ENCODE results near the gene C8A. TPM values are rescaled to one million over a fixed set of nuclear protein-coding genes. Genes with fewer than 3 reads are reported as not detected.

Gene C8A
- total RNA-seq, 2 experiments from 2014 or later: not detected

- no peaks in the 10 kb centered on the region for H3K9me3 Mint-ChIP-seq
- CTCF ChIA-PET: no interaction called here
- H3K27me3 Mint-ChIP-seq (ENCODE audit: low read depth): peaks cover 9% of the 10 kb centered on the region
- DNase-seq: no peak
- intact Hi-C loops (cut with micrococcal nuclease): no loop called here
- no peaks in the 10 kb centered on the region for H3K36me3 Mint-ChIP-seq (ENCODE audit: low read depth)
- no peak overlapping the region for H3K27ac Mint-ChIP-seq
- H3K4me1 Mint-ChIP-seq (ENCODE audit: low read depth): no peaks in the 10 kb centered on the region
- H3K4me3 Mint-ChIP-seq: no peak overlapping the region
Observed at GRCh38 chr1:56920591-56921001, 66.0 kb downstream of the C8A start.

GRCh38 chr1:56921479-56921878, 66.9 kb downstream of the C8A start:
- Mint-ChIP-seq H3K9me3 (no peaks in the 10 kb centered on the region), H3K4me3 (no peak overlapping the region)

GRCh38 chr1:56922070-56922469, 67.5 kb downstream of the C8A start:
- CTCF ChIA-PET: no interaction called here
- H3K36me3 Mint-ChIP-seq (ENCODE audit: low read depth): no peaks in the 10 kb centered on the region
- DNase-seq: no peak
- peaks cover 6% of the 10 kb centered on the region for H3K27me3 Mint-ChIP-seq (ENCODE audit: low read depth)
- no peaks in the 10 kb centered on the region for H3K9me3 Mint-ChIP-seq
- no peak overlapping the region for H3K27ac Mint-ChIP-seq
- H3K4me3 Mint-ChIP-seq: no peak overlapping the region
- intact Hi-C loops (cut with micrococcal nuclease): no loop called here
- no peaks in the 10 kb centered on the region for H3K4me1 Mint-ChIP-seq (ENCODE audit: low read depth)

More at GRCh38 chr1:56921479-56921878, 66.9 kb downstream of the C8A start:
- H3K27ac Mint-ChIP-seq: no peak overlapping the region
- no peaks in the 10 kb centered on the region for H3K4me1 Mint-ChIP-seq (ENCODE audit: low read depth)
- CTCF ChIA-PET: no interaction called here
- H3K36me3 Mint-ChIP-seq (ENCODE audit: low read depth): no peaks in the 10 kb centered on the region
- no peak for DNase-seq
- intact Hi-C loops (cut with micrococcal nuclease): no loop called here
- H3K27me3 Mint-ChIP-seq (ENCODE audit: low read depth): peaks cover 6% of the 10 kb centered on the region

- no peaks in the 10 kb centered on the region for H3K4me1 Mint-ChIP-seq (ENCODE audit: low read depth)
- CTCF ChIA-PET: no interaction called here
- DNase-seq: no peak
- H3K27ac Mint-ChIP-seq: no peak overlapping the region
- H3K36me3 Mint-ChIP-seq (ENCODE audit: low read depth): no peaks in the 10 kb centered on the region
- intact Hi-C loops (cut with micrococcal nuclease): no loop called here
- peaks cover 6% of the 10 kb centered on the region for H3K27me3 Mint-ChIP-seq (ENCODE audit: low read depth)
- H3K9me3 Mint-ChIP-seq: no peaks in the 10 kb centered on the region
- no peak overlapping the region for H3K4me3 Mint-ChIP-seq
Observed at GRCh38 chr1:56922507-56922906, 67.9 kb downstream of the C8A start.

GRCh38 chr1:56923201-56923600, 68.6 kb downstream of the C8A start:
- CTCF ChIA-PET: no interaction called here
- DNase-seq: no peak
- no peak overlapping the region for H3K27ac Mint-ChIP-seq
- no peak overlapping the region for H3K4me3 Mint-ChIP-seq
- no peaks in the 10 kb centered on the region for H3K4me1 Mint-ChIP-seq (ENCODE audit: low read depth)
- peaks cover 6% of the 10 kb centered on the region for H3K27me3 Mint-ChIP-seq (ENCODE audit: low read depth)
- no peaks in the 10 kb centered on the region for H3K36me3 Mint-ChIP-seq (ENCODE audit: low read depth)
- H3K9me3 Mint-ChIP-seq: no peaks in the 10 kb centered on the region
- intact Hi-C loops (cut with micrococcal nuclease): no loop called here

- CTCF ChIA-PET: no interaction called here
- Mint-ChIP-seq H3K9me3 (peaks cover 2% of the 10 kb centered on the region), H3K36me3 (ENCODE audit: low read depth) (no peaks in the 10 kb centered on the region)
Observed at GRCh38 chr1:56924116-56924515, 69.5 kb downstream of the C8A start.

GRCh38 chr1:56925193-56925592, 70.6 kb downstream of the C8A start:
- Mint-ChIP-seq H3K9me3 (peaks cover 4% of the 10 kb centered on the region), H3K4me3 (no peak overlapping the region), H3K27me3 (ENCODE audit: low read depth) (peaks cover 6% of the 10 kb centered on the region), H3K4me1 (ENCODE audit: low read depth) (no peaks in the 10 kb centered on the region), H3K27ac (no peak overlapping the region), H3K36me3 (ENCODE audit: low read depth) (peaks cover 1% of the 10 kb centered on the region)
- no peak for DNase-seq
- CTCF ChIA-PET: no interaction called here
- intact Hi-C loops (cut with micrococcal nuclease): no loop called here

More at GRCh38 chr1:56924116-56924515, 69.5 kb downstream of the C8A start:
- DNase-seq: no peak
- intact Hi-C loops (cut with micrococcal nuclease): no loop called here
- Mint-ChIP-seq H3K4me3 (no peak overlapping the region), H3K27ac (no peak overlapping the region), H3K4me1 (ENCODE audit: low read depth) (no peaks in the 10 kb centered on the region), H3K27me3 (ENCODE audit: low read depth) (peaks cover 6% of the 10 kb centered on the region)

- peaks cover 4% of the 10 kb centered on the region for H3K9me3 Mint-ChIP-seq
- CTCF ChIA-PET: no interaction called here
- no peak for DNase-seq
- H3K4me3 Mint-ChIP-seq: no peak overlapping the region
- no peak overlapping the region for H3K27ac Mint-ChIP-seq
- intact Hi-C loops (cut with micrococcal nuclease): no loop called here
- H3K36me3 Mint-ChIP-seq (ENCODE audit: low read depth): peaks cover 1% of the 10 kb centered on the region
- H3K4me1 Mint-ChIP-seq (ENCODE audit: low read depth): no peaks in the 10 kb centered on the region
- peaks cover 5% of the 10 kb centered on the region for H3K27me3 Mint-ChIP-seq (ENCODE audit: low read depth)
Observed at GRCh38 chr1:56927171-56927570, 72.6 kb downstream of the C8A start.

- H3K9me3 Mint-ChIP-seq: peaks cover 4% of the 10 kb centered on the region
- CTCF ChIA-PET: interaction anchor here (0.7 kb wide), 1 partner anchor 422 kb away, joined by 3 read pairs; no protein-coding TSS in a partner anchor
- H3K27ac Mint-ChIP-seq: no peak overlapping the region
- DNase-seq: no peak
- H3K4me1 Mint-ChIP-seq (ENCODE audit: low read depth): no peaks in the 10 kb centered on the region
- H3K27me3 Mint-ChIP-seq (ENCODE audit: low read depth): peaks cover 5% of the 10 kb centered on the region
- H3K4me3 Mint-ChIP-seq: no peak overlapping the region
- intact Hi-C loops (cut with micrococcal nuclease): no loop called here
- peaks cover 1% of the 10 kb centered on the region for H3K36me3 Mint-ChIP-seq (ENCODE audit: low read depth)
Observed at GRCh38 chr1:56927986-56928385, 73.4 kb downstream of the C8A start.

GRCh38 chr1:56929492-56929891, 74.9 kb downstream of the C8A start:
- intact Hi-C loops (cut with micrococcal nuclease): no loop called here
- H3K4me1 Mint-ChIP-seq (ENCODE audit: low read depth): no peaks in the 10 kb centered on the region
- DNase-seq: no peak
- no peak overlapping the region for H3K4me3 Mint-ChIP-seq
- CTCF ChIA-PET: no interaction called here
- no peak overlapping the region for H3K27ac Mint-ChIP-seq
- H3K9me3 Mint-ChIP-seq: peaks cover 4% of the 10 kb centered on the region
- peaks cover 1% of the 10 kb centered on the region for H3K36me3 Mint-ChIP-seq (ENCODE audit: low read depth)
- H3K27me3 Mint-ChIP-seq (ENCODE audit: low read depth): peaks cover 1% of the 10 kb centered on the region

GRCh38 chr1:56931211-56931610, 76.6 kb downstream of the C8A start:
- intact Hi-C loops (cut with micrococcal nuclease): no loop called here
- H3K36me3 Mint-ChIP-seq (ENCODE audit: low read depth): peaks cover 1% of the 10 kb centered on the region
- peaks cover 4% of the 10 kb centered on the region for H3K9me3 Mint-ChIP-seq
- H3K4me1 Mint-ChIP-seq (ENCODE audit: low read depth): no peaks in the 10 kb centered on the region
- H3K27ac Mint-ChIP-seq: no peak overlapping the region
- no peak overlapping the region for H3K4me3 Mint-ChIP-seq
- CTCF ChIA-PET: interaction anchor here (0.6 kb wide), 1 partner anchor 23 kb away, joined by 3 read pairs; no protein-coding TSS in a partner anchor
- no peak for DNase-seq
- no peaks in the 10 kb centered on the region for H3K27me3 Mint-ChIP-seq (ENCODE audit: low read depth)

GRCh38 chr1:56931686-56932085, 77.1 kb downstream of the C8A start:
- no peaks in the 10 kb centered on the region for H3K27me3 Mint-ChIP-seq (ENCODE audit: low read depth)
- intact Hi-C loops (cut with micrococcal nuclease): no loop called here
- CTCF ChIA-PET: interaction anchor here (0.6 kb wide), 1 partner anchor 22 kb away, joined by 3 read pairs; no protein-coding TSS in a partner anchor
- no peak for DNase-seq
- H3K9me3 Mint-ChIP-seq: peaks cover 4% of the 10 kb centered on the region
- no peak overlapping the region for H3K4me3 Mint-ChIP-seq
- H3K27ac Mint-ChIP-seq: no peak overlapping the region
- H3K36me3 Mint-ChIP-seq (ENCODE audit: low read depth): peaks cover 1% of the 10 kb centered on the region
- H3K4me1 Mint-ChIP-seq (ENCODE audit: low read depth): no peaks in the 10 kb centered on the region

GRCh38 chr1:56933161-56933560, 78.6 kb downstream of the C8A start:
- peaks cover 7% of the 10 kb centered on the region for H3K27me3 Mint-ChIP-seq (ENCODE audit: low read depth)

More at GRCh38 chr1:56933161-56933560, 78.6 kb downstream of the C8A start:
- CTCF ChIA-PET: interaction anchor here (0.5 kb wide), 1 partner anchor 776 kb away, joined by 3 read pairs; no protein-coding TSS in a partner anchor
- DNase-seq: no peak
- Mint-ChIP-seq H3K9me3 (peaks cover 4% of the 10 kb centered on the region), H3K4me1 (ENCODE audit: low read depth) (no peaks in the 10 kb centered on the region), H3K4me3 (no peak overlapping the region), H3K27ac (no peak overlapping the region), H3K36me3 (ENCODE audit: low read depth) (peaks cover 1% of the 10 kb centered on the region)
- intact Hi-C loops (cut with micrococcal nuclease): no loop called here

All from activated naive CD4-positive, alpha-beta T cell treated with anti-CD3 and anti-CD28 coated beads for 36 hours (primary cell).